GM19240 (cell line): Measurements from ENCODE around the gene RAD51.

ENCODE experiments used
- DNase-seq: peaks from one replicate; pipeline ENCODE4 v3.0.0; 2011; ENCODE audit warnings: low spot score; ENCODE audit not compliant: insufficient read length

Gene RAD51

DNA sequence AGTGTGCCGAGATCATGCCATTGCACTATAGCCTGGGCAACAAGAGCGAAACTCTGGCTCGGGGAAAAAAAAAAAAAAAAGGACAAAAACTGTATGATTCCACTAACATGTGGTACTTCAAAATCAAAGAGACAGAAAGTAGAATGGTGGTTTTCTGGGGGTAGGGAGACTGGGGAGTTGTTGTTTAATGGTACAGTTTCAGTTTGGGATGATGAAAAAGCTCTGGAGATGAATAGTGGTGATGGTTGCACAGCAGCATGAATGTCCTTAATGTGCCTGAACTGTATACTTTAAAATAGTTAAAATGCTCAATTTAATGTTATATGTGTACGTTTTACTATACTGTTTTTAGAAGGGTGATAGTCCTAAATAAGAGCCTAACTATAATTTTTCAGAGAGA, 27.4 kb downstream of the RAD51 start:
- DNase-seq, result no peak

DNA sequence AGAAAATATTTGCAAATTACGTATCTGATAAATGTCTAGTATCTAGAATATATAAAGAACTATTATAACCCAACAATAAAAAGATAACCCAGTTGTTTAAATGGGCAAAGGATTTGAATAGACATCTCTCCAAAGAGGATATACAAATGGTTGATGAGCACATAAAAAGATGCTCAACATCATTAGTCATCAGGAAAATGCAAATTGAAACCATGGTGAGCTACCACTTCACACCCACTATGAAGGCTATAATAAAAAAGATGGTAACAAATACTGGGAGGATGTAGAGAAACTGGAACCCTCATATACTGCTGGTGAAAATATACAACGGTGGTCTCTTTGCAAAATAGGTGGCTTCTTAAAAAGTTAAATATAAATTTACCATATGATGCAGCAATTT, 28.0 kb downstream of the RAD51 start:
- no peak for DNase-seq

DNA sequence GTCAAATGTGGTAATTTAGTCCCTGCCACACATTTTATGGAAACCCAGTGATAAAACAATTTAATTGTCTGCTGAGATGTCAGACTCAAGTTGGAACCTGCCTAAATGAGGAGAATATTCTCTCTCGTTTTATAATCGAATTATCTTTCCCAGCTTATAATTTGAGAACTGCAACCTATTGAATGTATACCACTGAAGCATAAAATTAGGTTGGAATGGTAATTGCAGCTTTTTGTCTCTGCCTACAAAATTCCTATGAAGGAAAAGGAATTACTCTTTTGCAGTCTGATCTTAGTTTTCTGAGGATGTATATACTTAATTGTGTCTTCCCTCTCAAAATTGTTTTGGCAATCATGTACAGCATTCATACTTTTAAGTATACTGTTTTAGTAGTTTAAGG, 28.9 kb downstream of the RAD51 start:
- DNase-seq, result no peak

DNA sequence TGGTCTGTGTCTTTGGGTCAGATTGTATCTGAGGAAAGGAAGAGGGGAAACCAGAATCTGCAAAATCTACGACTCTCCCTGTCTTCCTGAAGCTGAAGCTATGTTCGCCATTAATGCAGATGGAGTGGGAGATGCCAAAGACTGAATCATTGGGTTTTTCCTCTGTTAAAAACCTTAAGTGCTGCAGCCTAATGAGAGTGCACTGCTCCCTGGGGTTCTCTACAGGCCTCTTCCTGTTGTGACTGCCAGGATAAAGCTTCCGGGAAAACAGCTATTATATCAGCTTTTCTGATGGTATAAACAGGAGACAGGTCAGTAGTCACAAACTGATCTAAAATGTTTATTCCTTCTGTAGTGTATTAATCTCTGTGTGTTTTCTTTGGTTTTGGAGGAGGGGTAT, 36.1 kb downstream of the RAD51 start:
- no peak for DNase-seq

DNA sequence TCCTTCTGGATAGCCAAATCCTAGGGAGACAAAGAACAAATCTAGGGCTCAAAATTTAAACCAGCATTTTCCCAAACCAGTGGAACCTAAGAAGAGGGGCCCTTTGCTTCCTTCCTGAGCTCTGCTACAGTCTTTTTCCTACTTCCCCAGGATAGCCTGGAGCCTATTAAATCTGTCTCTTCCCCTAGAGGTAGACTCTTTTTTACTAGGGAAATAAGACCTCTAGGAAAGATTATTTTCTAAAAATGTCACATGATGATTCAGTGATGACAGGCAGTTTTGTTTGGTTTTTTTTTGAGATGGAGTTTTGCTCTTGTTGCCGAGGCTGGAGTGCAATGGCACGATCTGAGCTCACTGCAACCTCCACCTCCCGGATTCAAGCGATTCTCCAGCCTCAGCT, 41.6 kb downstream of the RAD51 start:
- no peak for DNase-seq

DNA sequence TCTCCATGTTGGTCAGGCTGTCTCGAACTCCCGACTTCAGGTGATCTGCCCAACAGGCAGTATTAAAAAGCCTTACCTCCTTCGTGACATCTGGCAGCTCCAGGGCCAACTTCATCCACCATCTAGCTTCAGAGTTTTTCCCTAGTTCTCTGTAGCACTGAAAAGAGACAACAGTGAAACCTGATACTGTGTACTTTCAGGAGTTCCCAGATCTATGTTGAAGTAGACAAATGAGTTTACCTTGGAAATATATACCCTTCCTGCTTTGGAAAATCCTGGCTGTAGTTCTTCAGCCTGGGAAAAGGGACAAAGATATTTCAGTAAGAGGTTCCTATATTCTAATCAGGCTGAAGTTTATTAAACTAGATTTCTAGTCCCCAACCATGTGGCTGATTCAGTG, 42.1 kb downstream of the RAD51 start:
- no peak for DNase-seq

DNA sequence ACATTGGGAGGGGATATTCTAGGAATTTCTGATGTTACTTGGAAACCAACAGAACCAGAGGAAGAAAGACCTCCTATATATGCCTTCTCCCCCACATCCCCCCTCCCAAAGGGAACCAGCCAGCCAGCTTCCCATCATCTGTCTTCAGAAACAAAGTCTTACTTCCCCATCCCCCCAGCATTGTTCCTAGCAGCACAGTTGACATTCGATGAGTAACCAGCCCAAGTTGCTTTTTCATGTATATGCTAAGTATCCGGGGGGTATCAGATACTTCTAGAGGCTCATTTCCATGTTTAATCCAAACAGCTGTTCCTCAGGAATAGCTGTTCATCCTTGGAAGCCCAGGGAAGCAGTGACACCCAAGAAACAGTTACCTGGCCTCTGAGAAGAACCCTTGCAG, 44.1 kb downstream of the RAD51 start:
- no peak for DNase-seq

DNA sequence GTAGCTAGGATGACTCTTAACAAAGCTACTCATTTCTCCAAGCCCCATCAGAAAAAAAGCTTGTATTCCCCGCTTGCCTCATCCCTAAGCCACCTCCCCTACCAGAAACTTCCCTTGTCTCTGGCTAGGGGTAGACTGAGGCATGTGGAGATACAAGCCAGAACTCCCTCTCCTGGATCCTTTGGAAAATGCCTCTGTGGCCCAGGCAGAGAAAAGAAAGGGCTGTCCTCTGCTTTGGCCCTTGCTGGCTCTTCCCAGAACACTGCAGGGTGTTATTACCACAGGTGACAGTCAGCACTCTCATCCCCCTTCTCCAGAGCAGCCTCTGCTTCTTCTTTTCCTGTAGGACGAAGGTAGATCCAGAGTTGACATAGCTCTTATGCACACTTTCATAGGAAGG, 44.9 kb downstream of the RAD51 start:
- no peak for DNase-seq

DNA sequence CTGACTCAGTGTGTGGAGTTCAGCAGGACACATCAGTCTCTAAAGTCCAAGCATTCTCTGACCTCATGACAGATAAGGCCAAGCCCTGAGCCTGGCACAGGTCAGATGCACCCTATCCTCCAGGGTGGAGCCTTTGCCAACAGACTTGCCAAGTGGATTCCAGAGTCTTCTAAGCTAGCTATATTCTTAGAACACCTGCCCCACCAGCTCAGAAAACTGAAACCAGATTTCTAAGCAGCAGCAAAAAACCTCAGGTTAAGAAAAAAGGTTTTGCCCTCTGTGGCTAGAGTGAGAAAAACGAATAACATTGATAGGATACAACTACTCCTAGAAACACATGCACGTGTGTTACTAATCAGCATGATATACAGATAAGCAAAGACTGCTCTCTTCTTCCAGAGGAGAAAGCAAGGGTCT, 48.5 kb downstream of the RAD51 start:
- DNase-seq, result no peak

DNA sequence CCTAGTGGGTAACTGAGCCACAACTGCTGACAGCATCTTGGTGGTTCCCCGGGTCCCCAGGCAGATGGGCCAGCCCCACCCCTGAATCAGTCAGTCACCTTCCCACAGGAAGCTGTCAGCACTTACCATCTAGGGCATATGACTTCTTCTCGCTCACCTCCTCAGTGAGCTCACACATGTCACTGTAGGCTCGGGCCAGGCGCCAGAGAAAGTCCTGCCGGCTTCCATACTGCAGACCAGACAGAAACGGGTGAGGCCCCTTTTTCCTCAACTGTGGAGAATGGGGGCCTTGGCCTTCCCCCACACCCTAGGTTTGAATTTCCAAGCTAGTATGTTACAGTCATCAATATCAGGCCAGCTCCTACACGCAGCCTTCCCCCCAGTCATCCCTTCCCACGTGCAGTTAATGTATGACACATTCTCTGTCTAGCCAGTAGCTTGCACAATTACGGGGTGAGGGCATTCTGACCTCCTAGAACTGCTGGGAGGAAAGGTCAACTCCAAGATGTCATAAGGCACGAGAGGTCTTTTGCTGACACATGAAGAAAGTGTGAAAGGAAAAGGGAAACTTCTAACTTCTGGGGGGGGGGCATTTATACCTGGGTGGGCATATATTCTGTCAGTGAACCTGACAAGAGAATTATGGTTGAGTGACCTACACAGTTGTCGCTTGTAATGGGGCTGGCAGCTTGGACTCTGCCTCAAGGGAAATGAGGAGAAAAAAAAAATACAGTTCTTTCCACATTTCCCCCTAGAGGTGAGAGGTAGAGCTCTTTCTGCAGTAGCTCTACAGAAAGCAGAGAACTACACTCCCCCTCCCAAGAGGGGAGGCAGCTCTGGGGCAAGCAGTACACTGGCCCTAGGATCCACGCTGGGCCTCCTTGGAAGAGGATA, 49.2 kb downstream of the RAD51 start:
- no peak for DNase-seq

DNA sequence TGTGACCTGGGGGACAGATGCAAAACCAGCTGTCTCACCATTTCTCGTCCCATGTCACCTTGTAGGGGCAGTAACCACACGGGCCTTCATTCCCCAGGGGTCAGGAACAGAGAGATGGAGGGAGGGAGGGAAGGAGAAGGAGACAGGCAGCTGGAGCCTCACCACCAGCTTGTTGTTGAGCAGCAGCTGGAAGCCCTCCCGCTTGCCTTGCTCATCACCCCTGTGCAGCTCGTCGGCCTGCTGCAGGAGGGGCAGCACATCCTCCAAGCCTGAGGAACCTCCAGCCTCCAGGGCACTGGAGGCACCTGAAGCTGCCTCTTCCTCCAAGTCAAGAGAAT, 49.8 kb downstream of the RAD51 start:
- no peak for DNase-seq

DNA sequence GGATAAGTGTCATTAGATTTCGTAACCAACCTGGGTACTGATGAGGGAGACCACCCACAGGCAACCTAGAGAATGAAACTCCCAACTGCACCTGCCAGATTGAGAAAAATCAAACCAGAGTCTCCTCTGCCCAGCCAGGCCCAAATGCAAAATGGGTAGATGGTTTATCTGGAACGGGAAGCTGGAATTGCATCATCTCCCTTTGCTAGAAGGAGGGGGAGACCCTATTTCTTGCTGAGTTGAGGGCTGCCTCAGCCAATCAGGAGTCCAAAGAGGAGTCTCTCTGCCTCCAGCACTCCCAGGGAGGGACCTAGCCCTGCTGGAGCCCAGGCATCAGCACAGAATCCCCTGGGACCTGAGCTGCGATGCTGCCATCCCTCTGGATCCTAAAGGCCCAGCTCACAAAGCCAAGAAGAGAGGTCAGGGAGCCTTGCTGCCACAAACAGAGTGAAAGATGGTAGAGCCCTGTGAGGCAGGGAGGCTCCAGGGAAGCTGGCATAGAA, 52.0 kb downstream of the RAD51 start:
- no peak for DNase-seq

DNA sequence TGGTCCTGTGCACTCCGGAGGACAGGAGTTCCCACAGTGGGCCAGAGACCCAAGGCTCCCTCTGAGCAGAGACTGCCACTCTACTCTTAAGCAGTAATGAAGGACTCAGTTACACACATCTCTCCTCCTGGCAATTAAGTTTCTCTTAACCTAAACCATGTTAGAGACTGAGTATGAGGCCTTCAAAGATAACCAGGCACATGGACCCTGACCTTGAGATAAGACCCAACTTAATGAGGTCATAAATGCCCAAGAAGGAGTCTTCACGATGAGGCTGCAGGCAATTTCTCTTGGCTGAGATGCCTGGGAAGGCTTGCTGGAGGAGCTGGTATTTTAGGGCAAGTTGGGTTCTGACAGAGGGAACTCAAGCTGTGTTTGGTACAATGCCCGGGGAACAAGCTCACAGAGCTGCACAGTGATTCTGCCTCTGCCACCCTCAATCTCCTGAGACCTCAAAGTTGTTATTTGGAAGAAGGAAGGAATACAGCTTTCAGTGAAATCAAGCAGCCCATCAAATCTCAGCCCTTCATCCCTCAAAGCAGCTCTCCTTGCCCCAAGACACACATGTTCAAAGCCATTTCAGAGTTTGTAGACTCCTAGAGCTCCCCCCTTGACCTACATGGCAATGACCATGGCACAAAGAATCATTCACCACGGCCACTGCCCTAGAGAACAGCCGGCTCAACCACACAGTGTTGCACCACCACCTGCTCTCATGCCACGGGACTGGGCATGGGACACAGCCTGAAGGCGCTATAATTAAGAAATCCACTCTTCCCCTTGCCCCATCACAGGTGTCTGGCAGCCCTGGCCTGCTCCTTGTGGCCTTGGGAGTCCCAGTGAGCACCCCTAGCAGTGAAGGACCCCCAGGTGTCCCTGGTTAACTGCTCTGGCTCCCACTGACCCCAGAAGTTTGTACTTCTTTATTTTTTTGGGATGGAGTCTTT, 53.0 kb downstream of the RAD51 start:
- no peak for DNase-seq

DNA sequence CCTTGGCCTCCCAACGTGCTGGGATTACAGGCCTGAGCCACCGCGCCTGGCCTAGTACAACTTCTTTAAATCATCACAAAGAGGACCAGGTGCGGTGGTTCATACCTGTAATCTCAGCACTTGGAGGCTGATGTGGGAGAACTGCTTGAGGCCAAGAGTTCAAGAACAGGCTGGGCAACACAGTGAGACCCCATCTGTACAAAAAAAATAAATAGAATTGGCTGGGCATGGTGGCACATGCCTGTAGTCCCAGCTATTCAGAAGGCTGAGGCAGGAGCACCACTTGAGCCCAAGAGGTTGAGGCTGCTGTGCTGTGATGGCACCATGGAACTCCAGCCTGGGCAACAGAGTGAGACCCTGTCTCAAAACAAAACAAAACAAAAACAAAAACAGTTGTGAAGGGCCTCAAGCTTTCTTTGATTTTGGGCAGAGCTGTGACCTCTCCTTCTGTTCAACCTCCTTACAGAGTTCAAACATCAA, 54.2 kb downstream of the RAD51 start:
- DNase-seq, result no peak

DNA sequence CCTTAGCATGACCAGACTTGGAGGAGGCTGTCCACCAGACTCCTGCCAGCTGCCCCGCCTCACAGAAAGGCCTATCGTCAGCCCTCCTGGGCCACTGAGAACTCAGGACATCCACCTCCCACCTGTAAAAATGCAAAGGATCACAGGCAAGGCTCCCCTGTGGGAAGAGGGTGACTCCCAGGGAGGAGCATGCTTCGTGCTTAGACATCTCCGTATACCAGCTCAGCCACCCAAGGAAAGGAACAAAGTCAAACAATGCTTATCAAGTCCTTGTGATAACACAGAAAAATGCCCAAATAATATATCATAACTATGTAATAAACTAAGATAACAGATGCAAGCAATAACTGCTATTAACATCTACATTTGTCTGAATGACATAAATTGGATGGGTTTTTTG, 55.9 kb downstream of the RAD51 start:
- DNase-seq, result no peak

DNA sequence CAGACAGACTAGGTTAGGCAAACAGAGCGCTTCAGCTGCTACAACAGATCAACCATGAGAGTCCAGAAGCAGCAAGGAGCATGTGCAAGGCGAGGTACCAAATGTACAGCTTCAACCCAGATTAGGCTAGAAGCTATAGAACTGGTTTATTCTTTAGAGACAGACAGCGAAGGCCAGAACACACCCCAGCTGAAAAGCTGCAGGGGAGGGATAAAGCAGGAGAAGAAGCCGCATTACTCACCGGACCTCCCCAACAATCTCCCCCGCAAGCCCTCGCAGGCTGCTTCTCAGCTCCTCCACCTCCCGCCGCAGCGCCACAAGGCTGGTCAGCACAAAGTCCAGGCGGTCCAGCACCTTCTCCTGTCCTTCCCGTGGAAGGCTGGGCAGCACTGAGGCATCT, 56.8 kb downstream of the RAD51 start:
- no peak for DNase-seq

DNA sequence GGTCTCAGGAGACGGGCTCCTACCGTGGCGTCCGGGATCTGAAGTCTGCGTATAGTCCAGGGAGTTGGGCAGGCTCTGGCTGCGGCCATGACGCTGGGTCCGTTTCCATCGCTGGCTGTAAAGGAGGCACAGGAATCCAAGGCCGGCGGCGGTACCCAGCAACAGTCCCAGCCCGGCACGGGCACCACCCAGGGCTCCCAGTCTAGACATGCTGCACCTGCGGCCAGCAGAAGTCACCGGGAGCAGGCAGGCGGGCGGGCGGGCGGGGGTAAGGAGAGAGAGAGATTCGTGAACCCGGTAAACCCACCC, 59.6 kb downstream of the RAD51 start:
- no peak for DNase-seq

DNA sequence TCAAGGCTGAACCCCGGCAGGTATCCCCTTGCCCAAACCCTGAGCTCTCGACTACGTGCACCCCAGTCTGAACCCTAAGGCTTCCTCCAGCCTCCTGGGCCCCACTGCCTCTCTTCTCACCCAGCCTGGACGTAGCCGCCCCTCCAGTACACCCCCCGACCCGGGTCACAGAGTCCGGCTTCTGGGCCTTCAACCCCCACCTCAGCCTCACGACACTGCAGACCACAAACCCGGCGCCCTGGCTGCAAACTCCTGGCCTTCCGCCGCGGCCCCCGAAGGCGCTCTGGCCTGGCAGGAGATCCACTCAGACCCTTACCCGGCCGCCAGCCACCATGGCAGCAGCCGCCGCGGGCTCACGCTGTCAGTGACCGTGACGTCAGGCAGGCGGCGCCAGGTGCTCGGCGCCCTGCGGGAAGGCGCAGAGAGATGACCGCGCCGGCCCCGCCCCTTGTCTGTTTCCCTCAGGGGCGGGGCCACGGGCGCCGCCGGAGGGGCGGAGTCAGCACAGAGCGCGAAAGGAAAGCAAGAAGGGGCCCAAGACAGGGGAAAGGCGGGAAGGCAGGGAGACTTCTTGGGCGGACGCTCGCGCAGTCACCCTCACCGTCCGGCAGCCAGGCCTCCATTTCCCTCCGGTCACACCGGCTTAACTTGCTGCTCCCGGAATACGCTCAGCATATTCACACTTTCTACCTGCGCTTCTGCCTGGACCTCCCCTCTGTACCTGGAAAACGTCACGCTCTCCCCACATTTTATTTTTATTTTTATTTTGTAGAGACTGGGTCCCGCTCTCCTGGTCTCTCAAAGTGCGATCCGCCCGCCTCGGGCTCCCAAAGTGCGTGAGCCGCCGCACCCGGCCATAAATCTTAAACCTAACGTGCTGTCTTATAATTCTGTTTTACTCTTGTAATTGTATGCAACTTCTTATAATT, 60.2 kb downstream of the RAD51 start, which contains the start of gene RMDN3:
Gene RMDN3, minus strand, starts transcription at position 372 of the 929 bp plus-strand sequence. CDS start 471 bp downstream, outside the sequence.
- peak; percentile 71 for DNase-seq

DNA sequence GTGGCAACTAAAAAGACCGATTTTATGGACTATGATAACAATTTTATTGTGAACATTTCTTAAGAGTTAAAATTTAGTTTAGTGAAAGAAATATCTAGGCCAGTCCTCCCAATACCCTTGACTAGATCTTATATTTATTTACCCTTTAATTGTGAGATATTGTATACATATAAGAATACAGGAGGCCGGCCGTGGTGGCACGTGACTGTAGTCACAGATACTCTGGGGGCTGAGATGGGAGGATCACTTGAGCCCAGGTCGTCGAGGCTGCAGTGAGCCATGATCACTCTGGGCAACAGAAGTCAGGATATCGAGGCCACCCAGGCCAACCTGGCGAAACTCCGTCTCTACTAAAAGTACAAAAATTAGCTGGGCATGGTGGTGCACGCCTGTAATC, 60.8 kb downstream of the RAD51 start:
- DNase-seq, result no peak

DNA sequence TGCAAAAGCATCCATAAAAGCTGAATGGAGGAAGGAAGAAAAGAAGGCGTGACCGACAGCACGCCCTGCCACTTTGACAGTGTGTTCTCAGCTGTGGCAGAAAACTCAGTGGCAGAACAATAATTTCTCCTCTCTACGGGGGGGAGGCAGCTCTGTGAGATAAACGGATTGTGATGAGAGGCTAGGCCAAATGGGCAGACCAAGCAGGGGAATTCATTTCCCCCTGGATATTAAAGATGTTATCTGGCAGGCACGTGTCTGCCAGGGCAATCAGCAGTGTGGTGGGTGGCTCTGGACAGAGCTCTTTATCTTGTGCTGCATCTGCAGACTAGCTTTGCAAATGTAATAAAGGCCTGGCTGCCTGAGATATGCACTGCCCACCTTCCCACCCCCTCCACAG, 62.0 kb downstream of the RAD51 start:
- DNase-seq, result no peak

DNA sequence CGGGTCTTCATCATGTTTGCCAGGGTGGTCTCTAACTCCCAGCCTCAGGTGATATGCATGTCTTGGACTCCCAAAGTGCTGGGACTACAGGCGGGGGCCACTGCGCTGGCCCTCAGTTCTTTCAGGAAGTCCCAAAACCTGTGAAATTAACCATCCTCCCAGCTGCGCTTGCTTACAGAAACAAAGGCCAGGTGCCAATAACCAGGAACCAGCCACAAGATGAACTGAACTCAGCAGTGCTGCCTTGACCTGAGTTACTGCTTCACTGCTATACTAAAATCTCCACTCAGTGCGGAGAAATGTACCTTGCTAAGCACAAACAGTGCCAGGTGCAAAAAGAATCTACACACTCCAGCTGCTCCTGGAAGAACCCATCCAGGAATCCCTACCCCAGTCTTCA, 65.0 kb downstream of the RAD51 start:
- no peak for DNase-seq
